IPS DF 4.7 (cell line): ENCODE results near the gene SEC14L6.

Source experiments
- DNase-seq: peaks from one replicate; pipeline ENCODE4 v3.0.0-alpha.2; 2013; ENCODE audit warnings: low spot score; ENCODE audit errors: extremely low read depth

Gene SEC14L6

DNA sequence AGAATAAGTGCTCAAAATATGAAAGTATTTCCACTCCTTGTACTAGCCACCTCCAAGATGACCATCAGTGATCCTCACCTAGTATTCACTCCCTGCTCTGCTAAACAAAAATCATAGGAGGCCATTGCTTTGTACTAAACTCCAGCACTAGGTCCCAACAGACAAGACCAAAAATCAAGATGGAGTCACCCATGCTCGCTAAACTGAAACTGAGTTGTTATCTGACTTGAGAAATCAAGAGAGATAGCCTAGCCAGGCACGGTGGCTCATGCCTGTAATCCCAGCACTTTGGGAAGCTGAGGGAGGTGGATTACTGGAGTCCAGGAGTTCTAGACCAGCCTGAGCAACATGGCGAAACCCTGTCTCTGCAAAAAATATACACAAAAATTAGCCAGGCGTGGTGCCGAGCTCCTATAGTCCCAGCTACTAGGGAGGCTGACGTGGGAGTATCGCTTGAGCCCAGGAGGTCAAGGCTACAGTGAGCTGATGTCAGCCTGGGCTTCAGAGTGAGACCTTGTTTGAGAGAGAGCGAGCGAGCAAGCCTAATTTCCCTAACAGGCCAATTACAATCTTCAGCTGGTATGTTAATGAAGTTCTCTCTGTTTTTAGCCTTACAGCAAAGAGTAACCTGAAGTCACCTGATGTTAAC is 9.3 kb downstream of the SEC14L6 start:
- no peak for DNase-seq

DNA sequence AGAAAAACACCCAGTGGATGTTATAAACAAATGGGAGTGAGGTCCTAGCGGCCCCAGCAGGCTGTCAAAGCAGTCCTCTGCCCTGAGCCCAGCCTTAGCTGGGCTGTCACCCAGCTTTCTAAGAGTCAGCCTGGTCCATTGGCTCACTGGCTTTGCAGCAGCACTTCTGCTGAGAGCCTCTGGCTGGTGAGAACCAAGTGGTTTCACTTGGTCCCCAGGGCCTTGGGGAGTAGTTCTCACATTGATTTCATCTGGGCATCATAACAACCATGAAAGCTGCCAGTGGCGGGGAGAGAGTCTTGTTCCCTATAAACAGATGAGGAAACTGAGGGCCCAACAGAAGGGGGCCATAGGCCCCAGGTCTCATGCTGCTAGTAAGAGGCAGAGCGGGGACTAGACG is 11.4 kb downstream of the SEC14L6 start:
- no peak for DNase-seq

DNA sequence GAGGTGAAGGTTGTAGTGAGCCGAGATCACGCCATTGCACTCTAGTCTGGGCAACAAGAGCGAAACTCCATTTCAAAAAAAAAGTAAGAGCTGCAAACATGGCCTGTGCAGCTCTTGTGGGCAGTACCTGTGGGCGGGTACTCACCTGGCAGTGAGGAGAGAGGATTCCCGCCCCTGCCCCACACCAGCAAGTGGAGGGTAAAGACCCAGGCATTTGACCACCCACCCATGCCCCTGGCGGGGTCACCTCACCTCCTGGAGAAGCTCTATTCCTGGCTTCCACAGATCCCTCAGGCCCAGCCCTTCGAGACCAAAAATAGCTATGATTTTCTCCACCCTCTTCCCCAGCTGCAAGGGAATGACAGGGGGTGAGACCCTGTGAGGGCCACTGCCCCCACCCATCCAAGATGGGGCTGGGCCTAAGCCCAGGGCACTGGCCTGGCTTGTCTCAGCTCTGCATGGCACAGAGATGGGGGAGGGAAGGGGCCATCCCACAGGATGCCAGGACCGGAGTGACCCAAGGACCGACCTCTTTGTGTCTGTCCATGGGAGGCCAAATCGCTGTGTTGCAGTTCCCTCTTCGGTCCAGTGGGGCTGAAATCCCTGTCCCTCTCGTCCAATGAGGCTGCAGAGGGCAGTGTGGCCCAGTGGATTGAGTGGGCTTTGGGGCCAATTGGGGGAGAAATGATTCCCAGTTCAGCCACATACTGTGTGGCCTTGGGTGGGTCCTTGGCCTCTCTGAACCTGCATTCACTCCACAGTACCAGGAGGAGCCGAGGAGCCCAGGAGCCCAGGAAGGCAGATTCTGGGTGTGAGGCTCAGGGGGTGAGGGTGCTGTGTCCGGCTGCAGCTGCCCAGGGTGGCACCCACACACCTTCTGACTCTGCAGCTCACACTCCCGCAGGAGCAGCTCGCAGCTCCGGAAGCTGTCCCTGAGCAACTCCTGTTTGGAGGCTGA is 14.6 kb downstream of the SEC14L6 start:
- DNase-seq, result no peak

DNA sequence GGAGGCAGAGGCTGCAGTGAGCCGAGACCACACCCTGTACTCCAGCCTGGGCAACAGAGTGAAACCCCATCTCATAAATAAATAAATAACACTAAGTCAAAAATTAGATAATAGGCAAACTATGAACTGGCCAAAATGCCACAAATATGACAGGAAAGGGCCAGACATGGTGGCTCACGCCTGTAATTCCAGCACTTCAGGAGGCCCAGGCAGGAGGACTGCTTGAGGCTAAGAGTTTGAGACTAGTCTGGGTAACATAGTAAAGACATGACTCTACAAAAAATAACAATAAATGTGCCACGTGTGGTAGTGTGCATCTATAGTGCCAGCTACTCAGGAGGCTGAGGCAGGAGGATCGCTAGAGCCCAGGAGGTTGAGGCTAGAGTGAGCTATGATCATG is 19.9 kb downstream of the SEC14L6 start:
- DNase-seq, result no peak

DNA sequence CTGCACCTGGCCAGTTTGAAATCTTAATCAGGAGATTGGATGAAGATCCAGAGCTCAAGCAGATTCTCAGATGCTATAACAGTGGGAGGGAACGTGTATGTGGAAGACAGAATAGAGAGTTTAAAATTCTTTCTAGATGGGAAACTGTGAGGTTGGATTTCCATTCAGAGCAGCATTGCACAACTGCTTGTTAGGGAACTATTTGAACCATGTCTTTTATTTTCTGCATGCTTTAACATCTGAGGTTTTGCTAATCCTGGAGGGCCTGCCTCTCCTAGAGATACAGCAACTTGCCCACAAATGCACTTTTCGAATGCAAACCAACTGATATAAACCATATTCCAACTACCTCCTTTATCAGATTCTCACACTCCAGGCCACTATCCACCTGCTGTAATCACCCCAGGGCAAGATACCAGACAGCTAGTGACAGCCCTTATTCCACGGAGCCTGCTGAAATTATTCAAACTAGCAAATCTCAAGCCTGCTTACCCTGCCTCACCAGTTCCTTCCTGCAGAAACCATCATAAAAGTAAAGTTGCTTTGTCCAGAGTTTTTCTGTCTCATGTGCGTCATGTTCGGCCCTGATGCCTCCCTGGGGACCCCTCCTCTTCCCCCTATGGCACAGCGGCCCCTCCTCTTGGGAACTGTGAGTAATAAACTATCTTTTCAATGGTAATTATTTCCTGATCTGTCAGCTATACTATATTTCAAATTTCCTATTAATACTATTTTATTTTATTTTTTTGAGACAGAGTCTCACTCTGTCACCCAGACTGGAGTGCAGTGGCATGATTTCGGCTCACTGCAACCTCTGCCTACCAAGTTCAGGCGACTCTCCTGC is 22.7 kb downstream of the SEC14L6 start:
- DNase-seq, result no peak

DNA sequence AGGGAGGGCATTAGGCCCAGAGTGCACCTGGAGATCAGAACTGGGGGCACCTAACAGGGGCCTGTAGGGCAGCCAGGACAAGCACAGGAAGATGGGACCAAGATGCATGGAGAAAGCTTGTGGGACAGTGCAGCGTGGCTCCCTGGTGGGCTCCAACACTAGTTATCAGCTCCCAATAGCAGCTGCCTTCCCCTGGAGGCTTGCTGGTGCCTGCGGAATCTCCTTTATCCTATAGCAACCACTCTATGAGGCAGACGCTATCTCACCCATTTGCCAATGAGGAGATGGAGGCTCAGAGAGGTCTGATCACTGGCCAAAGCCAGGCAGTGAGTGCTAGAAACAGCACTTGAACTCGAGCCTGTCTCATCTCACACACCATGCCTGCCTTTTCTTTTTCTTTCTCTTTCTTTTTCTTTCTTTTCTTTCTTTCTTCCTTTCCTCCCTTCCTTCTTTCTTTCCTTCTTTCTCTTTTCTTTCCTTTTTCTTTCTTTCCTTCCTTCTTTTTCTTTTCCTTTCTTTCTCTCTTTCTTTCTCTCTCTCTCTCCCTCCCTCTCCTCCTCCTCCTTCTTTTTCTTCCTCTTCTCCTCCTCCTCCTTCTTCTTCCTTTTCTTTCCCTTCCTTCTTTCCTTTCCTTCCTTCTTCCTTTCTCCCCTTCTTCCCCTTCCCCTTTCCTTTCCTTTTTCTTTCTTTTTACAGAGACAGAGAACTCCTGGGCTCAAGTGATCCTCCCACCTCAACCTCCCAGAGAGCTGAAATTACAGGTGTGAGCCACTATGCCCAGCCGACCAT is 25.0 kb downstream of the SEC14L6 start:
- DNase-seq, result no peak

- DNase-seq, result no peak
Measured at GRCh38 chr22:30519842-30520425, 26.6 kb downstream of the SEC14L6 start.

- no peak for DNase-seq
Measured at GRCh38 chr22:30516731-30517130, 29.8 kb downstream of the SEC14L6 start.

DNA sequence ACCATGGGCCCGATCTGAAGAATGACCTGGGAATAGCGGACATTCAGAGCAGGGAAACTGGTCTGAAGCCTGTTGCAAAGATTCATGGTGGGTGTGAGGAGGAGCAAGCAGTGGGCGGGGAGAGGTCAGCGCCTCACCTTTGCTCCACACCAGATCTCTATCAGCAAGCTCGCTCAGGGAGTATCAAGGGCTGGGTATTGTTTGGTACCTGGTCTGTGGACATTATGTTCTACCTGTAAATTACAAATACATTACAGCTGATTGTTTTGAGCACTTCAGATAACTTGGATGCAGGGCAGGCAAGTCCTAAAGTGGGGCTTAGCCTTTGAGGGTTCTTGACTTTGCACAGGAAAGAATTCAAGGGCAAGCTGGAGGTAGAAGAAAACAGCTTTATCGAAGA is 30.3 kb downstream of the SEC14L6 start:
- DNase-seq, result no peak

GRCh38 chr22:30514252-30514651 is 32.3 kb downstream of the SEC14L6 start:
- no peak for DNase-seq

DNA sequence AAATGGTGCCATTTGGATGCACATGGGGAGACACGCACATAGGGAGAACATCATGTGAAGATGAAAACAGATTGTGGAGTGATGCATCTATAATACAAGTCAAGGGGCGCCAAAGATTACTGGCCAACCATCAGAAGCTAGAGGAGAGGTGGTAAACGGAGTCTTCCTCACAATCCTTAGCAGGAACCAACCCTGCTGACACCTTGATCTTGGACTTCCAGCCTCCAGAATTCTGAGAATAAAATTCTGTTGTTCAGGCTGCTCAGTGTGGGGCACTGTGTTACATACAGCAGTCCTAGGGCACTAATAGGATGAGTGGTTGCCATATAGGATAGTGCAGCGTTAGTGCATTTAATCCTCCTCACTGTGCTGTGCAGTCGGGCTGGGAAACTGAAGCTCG is 33.1 kb downstream of the SEC14L6 start:
- no peak for DNase-seq

- no peak for DNase-seq
Measured at GRCh38 chr22:30511911-30512310, 34.6 kb downstream of the SEC14L6 start.

DNA sequence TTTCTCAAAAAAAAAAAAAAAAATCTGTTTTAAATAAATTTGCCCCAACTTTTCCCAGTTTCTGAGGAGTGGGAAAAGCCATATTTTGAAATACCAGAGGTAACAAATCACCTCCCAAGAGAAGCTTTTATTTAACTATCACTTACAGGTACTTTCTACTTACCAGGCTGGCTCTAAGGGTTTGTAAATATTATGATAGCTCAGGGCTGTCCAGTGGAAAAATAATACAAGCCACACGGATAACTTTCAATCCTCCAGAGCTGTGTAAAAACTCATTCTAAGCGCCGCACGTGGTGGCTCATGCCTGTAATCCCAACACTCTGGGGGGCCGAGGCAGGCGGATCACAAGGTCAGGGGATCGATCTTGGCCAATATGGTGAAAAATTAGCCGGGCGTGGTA is 35.4 kb downstream of the SEC14L6 start:
- DNase-seq, result no peak

DNA sequence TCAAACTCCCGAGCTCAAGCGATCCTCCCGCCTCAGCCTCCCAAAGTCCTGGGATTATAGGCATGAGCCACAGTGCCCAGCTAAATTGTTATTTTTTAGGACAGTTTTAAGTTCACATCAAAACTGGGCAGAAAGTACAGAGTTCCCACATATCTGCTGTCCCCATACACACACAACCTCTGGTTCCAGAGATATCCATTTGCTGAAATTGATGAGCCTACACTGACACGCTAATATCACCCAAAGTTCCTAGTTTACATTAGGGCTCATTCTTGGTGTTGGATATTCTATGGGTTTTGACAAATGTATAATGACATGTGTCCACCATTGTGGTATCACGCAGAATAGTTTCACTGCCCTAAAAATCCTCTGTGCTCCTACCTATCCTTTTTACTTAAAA is 38.3 kb downstream of the SEC14L6 start:
- DNase-seq, result no peak

DNA sequence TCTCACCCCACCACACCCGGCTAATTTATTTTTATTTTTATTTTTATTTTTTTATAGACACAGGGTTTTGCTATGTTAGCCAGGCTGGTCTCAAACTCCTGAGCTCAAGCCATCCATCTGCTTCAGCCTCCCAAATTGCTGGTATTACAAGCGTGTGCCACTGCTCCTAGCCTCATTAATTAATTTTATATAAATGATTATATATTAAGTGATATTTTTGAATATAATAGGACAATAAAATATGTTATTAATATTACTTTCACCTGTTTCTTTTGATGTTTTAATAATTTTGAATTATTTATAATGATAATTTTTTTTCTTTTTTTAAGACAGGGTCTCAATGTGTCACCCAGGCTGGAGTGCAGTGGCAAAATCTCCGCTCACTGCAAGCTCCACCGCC is 38.9 kb downstream of the SEC14L6 start:
- DNase-seq, result no peak

GRCh38 chr22:30506507-30506968 is 40.0 kb downstream of the SEC14L6 start:
- DNase-seq, result no peak

- no peak for DNase-seq
Measured at GRCh38 chr22:30503551-30503950, 43.0 kb downstream of the SEC14L6 start.

DNA sequence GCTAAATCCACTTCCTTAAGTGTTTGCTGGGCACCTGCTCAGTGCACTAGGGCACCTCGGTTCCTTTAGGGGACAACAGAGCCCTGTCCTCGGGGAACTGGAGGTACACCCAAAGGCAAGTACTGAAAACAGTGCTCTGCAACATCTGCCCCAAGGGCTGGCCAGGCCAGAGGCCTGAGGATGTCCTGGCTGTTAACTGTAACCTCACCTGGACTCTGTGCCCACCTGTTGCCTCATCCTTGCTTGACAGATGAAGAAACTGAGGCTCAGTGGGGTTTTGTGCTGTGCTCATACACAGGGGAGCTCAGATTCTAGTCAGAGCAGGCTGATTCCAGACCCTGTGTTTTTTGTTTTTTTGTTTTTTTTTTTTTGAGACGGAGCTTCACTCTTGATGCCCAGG is 43.6 kb downstream of the SEC14L6 start:
- no peak for DNase-seq

- no peak for DNase-seq
Measured at GRCh38 chr22:30502153-30502552, 44.4 kb downstream of the SEC14L6 start.

GRCh38 chr22:30500628-30501027 is 45.9 kb downstream of the SEC14L6 start:
- DNase-seq, result no peak
